Measurements from ENCODE around the gene SPINT4.
"Not testable (repeated sequence)": the region's sequence is repeated elsewhere in the genome, so short reads cannot be mapped to it uniquely, and the experiment has no call there.

Gene SPINT4

GRCh38 chr20:45722047-45722446 lies at the start of gene SPINT4:
SPINT4 (plus strand) TSS chr20:45722347; CDS start chr20:45722368, 21 bp downstream.
- Histone ChIP-seq H3K9ac (ENCODE audit: low read depth, low read length) (no peak within 1 kb of the TSS), H3K36me3 (ENCODE audit: insufficient read depth, low read depth, low read length) (no peaks in the 10 kb centered on the region), H3K4me3 (ENCODE audit: low read length) (no peak within 1 kb of the TSS), H3K4me1 (ENCODE audit: insufficient read depth, low read length) (no peaks in the 10 kb centered on the region), H3K27ac (ENCODE audit: low read length) (no peak within 1 kb of the TSS), H3K27me3 (ENCODE audit: insufficient read depth, low read length) (no peaks in the 10 kb centered on the region), H3K9me3 (ENCODE audit: insufficient read depth, low read depth, low read length) (no peaks in the 10 kb centered on the region)

DNA sequence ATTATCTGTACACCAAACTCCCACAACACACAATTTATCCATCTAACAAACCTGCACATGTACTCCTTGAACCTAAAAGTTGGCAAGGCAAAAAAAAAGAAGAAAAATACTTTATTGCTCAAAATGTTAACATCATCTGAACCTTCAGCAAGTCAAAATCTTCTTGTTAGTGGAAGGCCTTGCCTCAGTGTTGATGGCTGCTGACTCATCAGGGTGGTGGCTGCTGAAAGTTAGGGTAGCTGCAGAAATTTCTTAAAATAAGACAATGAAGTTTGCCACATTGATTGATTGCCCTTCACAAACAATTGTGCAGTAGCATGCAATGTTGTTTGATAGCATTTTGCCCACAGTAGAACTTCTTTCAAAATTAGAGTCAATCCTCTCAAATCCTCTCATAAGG lies 49.4 kb upstream of the SPINT4 start:
- no peaks in the 10 kb centered on the region for H3K36me3 ChIP-seq (ENCODE audit: insufficient read depth, low read depth, low read length)
- no peak overlapping the region for H3K9ac ChIP-seq (ENCODE audit: low read depth, low read length)
- no peak overlapping the region for H3K4me3 ChIP-seq (ENCODE audit: low read length)
- H3K4me1 ChIP-seq (ENCODE audit: insufficient read depth, low read length), result no peaks in the 10 kb centered on the region
- no peaks in the 10 kb centered on the region for H3K27me3 ChIP-seq (ENCODE audit: insufficient read depth, low read length)
- H3K27ac ChIP-seq (ENCODE audit: low read length), result no peak overlapping the region
- no peaks in the 10 kb centered on the region for H3K9me3 ChIP-seq (ENCODE audit: insufficient read depth, low read depth, low read length)

DNA sequence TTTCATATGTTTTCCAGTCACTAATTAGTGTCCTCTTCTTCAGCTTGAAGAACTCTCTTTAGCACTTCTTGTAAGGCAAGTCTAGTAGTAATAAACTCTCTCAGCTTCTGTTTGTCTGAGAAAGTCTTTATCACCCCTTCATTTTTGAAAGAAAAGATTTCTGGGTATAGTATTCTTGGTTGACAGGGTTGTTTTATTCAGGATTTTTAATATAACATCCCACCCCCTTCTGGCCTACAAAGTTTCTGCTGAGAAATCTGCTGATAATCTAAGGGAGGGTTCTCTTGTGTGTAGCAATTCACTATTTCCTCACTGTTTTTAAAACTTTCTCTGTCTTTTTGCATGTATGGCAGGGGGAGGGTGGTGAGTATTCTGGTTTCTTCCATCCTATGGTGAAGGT lies 42.5 kb upstream of the SPINT4 start:
- H3K27ac ChIP-seq (ENCODE audit: low read length), result no peak overlapping the region
- H3K36me3 ChIP-seq (ENCODE audit: insufficient read depth, low read depth, low read length), result no peaks in the 10 kb centered on the region
- H3K4me3 ChIP-seq (ENCODE audit: low read length), result no peak overlapping the region
- no peak overlapping the region for H3K9ac ChIP-seq (ENCODE audit: low read depth, low read length)
- H3K4me1 ChIP-seq (ENCODE audit: insufficient read depth, low read length), result no peaks in the 10 kb centered on the region
- peaks cover 8% of the 10 kb centered on the region; the same call in 1 of the 2 replicates for H3K9me3 ChIP-seq (ENCODE audit: insufficient read depth, low read depth, low read length)
- H3K27me3 ChIP-seq (ENCODE audit: insufficient read depth, low read length), result no peaks in the 10 kb centered on the region

GRCh38 chr20:45685896-45686295 lies 36.3 kb upstream of the SPINT4 start:
- H3K4me3 ChIP-seq (ENCODE audit: low read length), result no peak overlapping the region
- H3K4me1 ChIP-seq (ENCODE audit: insufficient read depth, low read length), result no peaks in the 10 kb centered on the region
- no peaks in the 10 kb centered on the region for H3K36me3 ChIP-seq (ENCODE audit: insufficient read depth, low read depth, low read length)
- no peak overlapping the region for H3K9ac ChIP-seq (ENCODE audit: low read depth, low read length)
- H3K9me3 ChIP-seq (ENCODE audit: insufficient read depth, low read depth, low read length), result no peaks in the 10 kb centered on the region
- no peak overlapping the region for H3K27ac ChIP-seq (ENCODE audit: low read length)
- no peaks in the 10 kb centered on the region for H3K27me3 ChIP-seq (ENCODE audit: insufficient read depth, low read length)

GRCh38 chr20:45693346-45693745 lies 28.8 kb upstream of the SPINT4 start:
- not testable (repeated sequence) for H3K4me3 ChIP-seq (ENCODE audit: low read length); H3K9ac ChIP-seq (ENCODE audit: low read depth, low read length); H3K27me3 ChIP-seq (ENCODE audit: insufficient read depth, low read length); H3K4me1 ChIP-seq (ENCODE audit: insufficient read depth, low read length); H3K27ac ChIP-seq (ENCODE audit: low read length); H3K36me3 ChIP-seq (ENCODE audit: insufficient read depth, low read depth, low read length)
- peaks cover 11% of the 10 kb centered on the region; the same call in 1 of the 2 replicates for H3K9me3 ChIP-seq (ENCODE audit: insufficient read depth, low read depth, low read length)

DNA sequence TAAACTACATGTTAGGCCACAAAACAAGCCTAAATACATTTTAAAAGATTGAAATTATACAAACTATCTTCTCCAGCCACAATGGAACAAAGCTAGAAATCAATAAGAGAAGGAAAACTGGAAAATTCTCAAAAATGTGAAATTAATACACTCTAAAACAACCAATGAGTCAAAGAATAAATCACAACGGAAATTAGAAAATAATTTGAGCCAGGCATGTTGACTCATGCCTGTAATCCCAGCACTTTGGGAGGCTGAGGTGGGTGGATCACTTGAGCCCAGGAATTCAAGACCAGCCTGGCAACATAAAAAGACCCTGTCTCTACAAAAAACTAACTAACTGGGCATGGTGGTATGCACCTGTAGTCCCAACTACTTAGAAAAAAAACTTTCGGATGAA lies 26.7 kb upstream of the SPINT4 start:
- Histone ChIP-seq H3K36me3 (ENCODE audit: insufficient read depth, low read depth, low read length) (no peaks in the 10 kb centered on the region), H3K27me3 (ENCODE audit: insufficient read depth, low read length) (no peaks in the 10 kb centered on the region), H3K4me1 (ENCODE audit: insufficient read depth, low read length) (no peaks in the 10 kb centered on the region), H3K9me3 (ENCODE audit: insufficient read depth, low read depth, low read length) (peaks cover 11% of the 10 kb centered on the region; the same call in 1 of the 2 replicates), H3K9ac (ENCODE audit: low read depth, low read length) (no peak overlapping the region), H3K4me3 (ENCODE audit: low read length) (no peak overlapping the region), H3K27ac (ENCODE audit: low read length) (no peak overlapping the region)

- no peak overlapping the region for H3K27ac ChIP-seq (ENCODE audit: low read length)
- H3K4me1 ChIP-seq (ENCODE audit: insufficient read depth, low read length), result no peaks in the 10 kb centered on the region
- H3K27me3 ChIP-seq (ENCODE audit: insufficient read depth, low read length), result no peaks in the 10 kb centered on the region
- H3K9me3 ChIP-seq (ENCODE audit: insufficient read depth, low read depth, low read length), result no peaks in the 10 kb centered on the region
- H3K9ac ChIP-seq (ENCODE audit: low read depth, low read length), result no peak overlapping the region
- no peak overlapping the region for H3K4me3 ChIP-seq (ENCODE audit: low read length)
- no peaks in the 10 kb centered on the region for H3K36me3 ChIP-seq (ENCODE audit: insufficient read depth, low read depth, low read length)
Observed at GRCh38 chr20:45701104-45701503, 21.0 kb upstream of the SPINT4 start.

DNA sequence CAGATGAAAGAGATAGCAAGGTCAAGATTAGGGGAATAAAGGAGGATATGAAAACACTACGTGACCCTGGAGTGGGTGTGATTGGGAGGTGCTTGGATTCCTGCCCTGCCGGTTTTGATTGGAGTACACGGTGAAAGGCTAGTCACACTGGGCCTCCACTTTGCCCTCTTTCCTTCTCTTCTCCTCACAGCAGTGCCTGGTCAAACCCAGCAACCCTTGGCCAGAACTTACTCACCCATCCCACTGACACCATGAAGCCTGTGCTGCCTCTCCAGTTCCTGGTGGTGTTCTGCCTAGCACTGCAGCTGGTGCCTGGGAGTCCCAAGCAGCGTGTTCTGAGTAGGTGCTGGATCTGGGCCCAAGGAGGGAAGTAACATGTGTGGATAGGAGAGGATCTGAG lies 20.3 kb upstream of the SPINT4 start, which contains the start of gene WFDC13:
TSS of gene WFDC13 (plus strand) at position 166 of the 400 bp plus-strand sequence. CDS start at position 252, 86 bp downstream.
- Histone ChIP-seq H3K4me1 (ENCODE audit: insufficient read depth, low read length) (no peaks in the 10 kb centered on the region), H3K9me3 (ENCODE audit: insufficient read depth, low read depth, low read length) (no peaks in the 10 kb centered on the region), H3K36me3 (ENCODE audit: insufficient read depth, low read depth, low read length) (no peaks in the 10 kb centered on the region), H3K4me3 (ENCODE audit: low read length) (no peak within 1 kb of the TSS), H3K9ac (ENCODE audit: low read depth, low read length) (no peak within 1 kb of the TSS), H3K27ac (ENCODE audit: low read length) (no peak within 1 kb of the TSS), H3K27me3 (ENCODE audit: insufficient read depth, low read length) (no peaks in the 10 kb centered on the region)

DNA sequence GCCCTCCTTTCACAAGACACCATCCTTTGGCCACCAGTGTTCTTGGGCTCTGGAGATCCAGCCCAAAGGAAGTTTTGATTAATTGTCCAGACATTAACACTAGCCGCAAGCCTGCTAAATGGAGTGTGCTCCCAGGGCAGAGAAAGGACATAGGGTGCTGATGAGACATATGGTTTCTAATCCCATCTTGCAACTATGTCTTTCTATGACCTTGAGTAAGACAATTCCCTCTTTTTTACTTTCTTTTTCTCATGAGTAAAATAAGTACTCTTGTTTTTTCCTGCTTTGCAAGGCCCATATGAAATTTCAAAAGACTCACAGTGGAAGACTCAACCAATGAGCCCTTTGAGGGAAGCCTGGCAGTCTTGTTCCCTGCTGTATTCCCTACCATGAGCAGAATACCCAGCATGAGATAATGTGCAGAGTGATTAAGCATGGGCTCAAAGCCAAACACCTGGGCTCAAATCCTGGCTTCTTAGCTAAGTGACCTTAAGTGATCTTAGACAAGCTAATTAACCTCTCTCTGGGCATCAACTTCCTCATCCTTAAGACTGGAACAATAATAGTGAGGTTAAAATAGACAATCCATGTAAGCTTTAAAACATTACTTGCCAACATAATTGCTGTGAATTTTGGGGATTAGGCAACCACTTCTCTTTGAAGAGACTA lies 17.0 kb upstream of the SPINT4 start, which contains the start of gene WFDC10B:
TSS of gene WFDC10B (minus strand) at position 51 of the 669 bp plus-strand sequence. CDS start 19,027 bp downstream, outside the sequence.
- Histone ChIP-seq H3K4me3 (ENCODE audit: low read length) (no peak within 1 kb of the TSS), H3K27me3 (ENCODE audit: insufficient read depth, low read length) (no peaks in the 10 kb centered on the region), H3K36me3 (ENCODE audit: insufficient read depth, low read depth, low read length) (no peaks in the 10 kb centered on the region), H3K27ac (ENCODE audit: low read length) (no peak within 1 kb of the TSS), H3K4me1 (ENCODE audit: insufficient read depth, low read length) (no peaks in the 10 kb centered on the region), H3K9ac (ENCODE audit: low read depth, low read length) (no peak within 1 kb of the TSS), H3K9me3 (ENCODE audit: insufficient read depth, low read depth, low read length) (no peaks in the 10 kb centered on the region)

DNA sequence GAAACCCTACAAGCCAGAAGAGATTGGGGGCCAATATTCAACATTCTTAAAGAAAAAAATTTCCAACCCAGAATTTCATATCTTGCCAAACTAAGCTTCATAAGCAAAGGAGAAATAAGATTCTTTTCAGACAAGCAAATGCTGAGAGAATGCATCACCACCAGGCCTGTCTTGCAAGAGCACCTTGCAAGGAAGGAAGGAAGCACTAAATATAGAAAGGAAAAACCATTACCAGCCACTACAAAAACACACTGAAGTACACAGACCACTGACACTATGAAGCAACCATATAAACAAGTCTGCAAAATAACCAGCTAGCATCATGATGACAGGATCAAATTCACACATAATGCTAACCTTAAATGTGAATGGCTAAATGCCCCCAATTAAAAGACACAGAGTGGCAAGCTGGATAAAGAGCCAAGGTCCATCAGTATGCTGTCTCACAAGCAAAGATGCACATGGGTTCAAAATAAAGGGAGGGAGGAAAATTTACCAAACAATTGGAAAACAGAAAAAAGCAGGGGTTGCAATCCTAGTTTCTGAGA lies 5.9 kb upstream of the SPINT4 start:
- not testable (repeated sequence) for H3K4me1 ChIP-seq (ENCODE audit: insufficient read depth, low read length); H3K9me3 ChIP-seq (ENCODE audit: insufficient read depth, low read depth, low read length); H3K27ac ChIP-seq (ENCODE audit: low read length); H3K4me3 ChIP-seq (ENCODE audit: low read length); H3K27me3 ChIP-seq (ENCODE audit: insufficient read depth, low read length); H3K9ac ChIP-seq (ENCODE audit: low read depth, low read length); H3K36me3 ChIP-seq (ENCODE audit: insufficient read depth, low read depth, low read length)

DNA sequence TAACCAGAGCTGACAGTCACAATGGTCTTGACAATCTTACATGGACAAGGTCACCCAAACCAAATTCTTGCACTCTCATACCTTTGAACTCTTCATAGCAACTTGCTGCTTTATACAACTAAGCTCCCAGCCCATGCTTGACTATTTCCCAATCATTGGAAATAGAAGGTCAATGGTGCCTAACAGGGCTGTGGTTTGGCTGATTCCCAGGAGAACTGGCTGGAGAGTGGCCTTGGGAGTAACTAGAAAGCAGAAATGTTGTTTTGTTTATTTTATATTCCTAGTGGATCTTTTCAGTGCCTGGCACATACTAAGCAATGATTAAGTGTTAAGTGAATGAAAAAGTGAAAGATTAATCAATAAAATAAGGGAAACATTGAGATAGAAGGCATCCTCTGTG lies 3.0 kb downstream of the SPINT4 start:
- Histone ChIP-seq H3K4me3 (ENCODE audit: low read length) (no peak overlapping the region), H3K9ac (ENCODE audit: low read depth, low read length) (no peak overlapping the region), H3K27ac (ENCODE audit: low read length) (no peak overlapping the region), H3K27me3 (ENCODE audit: insufficient read depth, low read length) (no peaks in the 10 kb centered on the region), H3K9me3 (ENCODE audit: insufficient read depth, low read depth, low read length) (no peaks in the 10 kb centered on the region), H3K36me3 (ENCODE audit: insufficient read depth, low read depth, low read length) (no peaks in the 10 kb centered on the region), H3K4me1 (ENCODE audit: insufficient read depth, low read length) (no peaks in the 10 kb centered on the region)

- no peak overlapping the region for H3K9ac ChIP-seq (ENCODE audit: low read depth, low read length)
- no peaks in the 10 kb centered on the region for H3K4me1 ChIP-seq (ENCODE audit: insufficient read depth, low read length)
- no peaks in the 10 kb centered on the region for H3K27me3 ChIP-seq (ENCODE audit: insufficient read depth, low read length)
- no peaks in the 10 kb centered on the region for H3K36me3 ChIP-seq (ENCODE audit: insufficient read depth, low read depth, low read length)
- H3K9me3 ChIP-seq (ENCODE audit: insufficient read depth, low read depth, low read length), result peaks cover 8% of the 10 kb centered on the region; the same call in 1 of the 2 replicates
- H3K27ac ChIP-seq (ENCODE audit: low read length), result no peak overlapping the region
- H3K4me3 ChIP-seq (ENCODE audit: low read length), result no peak overlapping the region
Observed at GRCh38 chr20:45727044-45727443, 4.9 kb downstream of the SPINT4 start.

All from iPS-20b (cell line).